GM12801 (cell line): ENCODE measurements around the gene NID2.

ENCODE experiments used
- CTCF ChIP-seq: IDR thresholded peaks from one replicate; pipeline ENCODE4 v1.5.1; 2011; ENCODE audit warnings: control low read depth; ENCODE audit not compliant: insufficient read length; ENCODE audit errors: extremely low read depth

The NID2 gene

GRCh38 chr14:52071675-52072074, 2.8 kb upstream of the NID2 start:
- no peak for TF ChIP-seq CTCF

GRCh38 chr14:52070051-52070431, 1.2 kb upstream of the NID2 start:
- no peak for TF ChIP-seq CTCF

GRCh38 chr14:52069307-52070050, 620 bp upstream of the NID2 start:
- TF ChIP-seq CTCF = no peak

- TF ChIP-seq CTCF = no peak
Observed at GRCh38 chr14:52067873-52068614, 815 bp downstream of the NID2 start.

- no peak for TF ChIP-seq CTCF
Observed at GRCh38 chr14:52064174-52064573, 4.7 kb downstream of the NID2 start.

- no peak for TF ChIP-seq CTCF
Observed at GRCh38 chr14:52063052-52063462, 5.8 kb downstream of the NID2 start.

GRCh38 chr14:52061890-52062289, 7.0 kb downstream of the NID2 start:
- TF ChIP-seq CTCF = no peak
